Measurements from ENCODE around the gene EPC1.

- TF ChIP-seq CTCF (conservative IDR thresholded peaks at IDR 0.05; ENCODE audit: low read length) (no peak), EZH2phosphoT487 (IDR thresholded peaks at IDR 0.05; ENCODE audit: borderline replicate concordance) (no peak)
These were observed 73.6 kb downstream of the EPC1 start for GRCh38 chr10:32273336-32273735.

Measured in Loucy (cell line).